DMS153 treated with DMSO at 0.1 percent for 48 hours (cell line): ENCODE measurements around the gene IQCE.

Source experiments
- DNase-seq: peaks from one replicate; lab custom pipeline; 2025; ENCODE audit not compliant: unreplicated experiment; lab: John Stamatoyannopoulos, UW

IQCE gene

GRCh38 chr7:2644220-2644561 lies 85.4 kb downstream of the IQCE start:
- no peak for DNase-seq

- no peak for DNase-seq
Measured at GRCh38 chr7:2644562-2645273, 85.9 kb downstream of the IQCE start.

- DNase-seq = no peak
Measured at GRCh38 chr7:2645274-2645868, 86.6 kb downstream of the IQCE start.

- DNase-seq = no peak
Measured at GRCh38 chr7:2646336-2646679, 87.5 kb downstream of the IQCE start.

- DNase-seq = no peak
Measured at GRCh38 chr7:2646680-2647571, 88.1 kb downstream of the IQCE start.

GRCh38 chr7:2647594-2648172 lies 88.9 kb downstream of the IQCE start:
- no peak for DNase-seq

GRCh38 chr7:2649139-2649838 lies 90.5 kb downstream of the IQCE start:
- DNase-seq = no peak

GRCh38 chr7:2649991-2650390 lies 91.2 kb downstream of the IQCE start:
- DNase-seq = no peak

- no peak for DNase-seq
Measured at GRCh38 chr7:2650451-2650850, 91.7 kb downstream of the IQCE start.

- no peak for DNase-seq
Measured at GRCh38 chr7:2651336-2651735, 92.6 kb downstream of the IQCE start.

- DNase-seq = no peak
Measured at GRCh38 chr7:2651847-2652735, 93.3 kb downstream of the IQCE start.

- DNase-seq = no peak
Measured at GRCh38 chr7:2652736-2653060, 93.9 kb downstream of the IQCE start.

- no peak for DNase-seq
Measured at GRCh38 chr7:2654059-2654458, 95.3 kb downstream of the IQCE start.

GRCh38 chr7:2655870-2656614 lies 97.3 kb downstream of the IQCE start:
- no peak for DNase-seq

- no peak for DNase-seq
Measured at GRCh38 chr7:2657208-2657607, 98.4 kb downstream of the IQCE start.

- DNase-seq = no peak
Measured at GRCh38 chr7:2657920-2658671, 99.3 kb downstream of the IQCE start.

- no peak for DNase-seq
Measured at GRCh38 chr7:2658941-2659340, 100.2 kb downstream of the IQCE start.

GRCh38 chr7:2659556-2660358 lies 101.0 kb downstream of the IQCE start:
- no peak for DNase-seq
